Right hindlimb (tissue), 1 donor: ENCODE data around the gene KRT84.

Experiments
- DNase-seq: peaks from one replicate; pipeline ENCODE4 v3.0.0-alpha.2; 2018

Gene KRT84, protein sequence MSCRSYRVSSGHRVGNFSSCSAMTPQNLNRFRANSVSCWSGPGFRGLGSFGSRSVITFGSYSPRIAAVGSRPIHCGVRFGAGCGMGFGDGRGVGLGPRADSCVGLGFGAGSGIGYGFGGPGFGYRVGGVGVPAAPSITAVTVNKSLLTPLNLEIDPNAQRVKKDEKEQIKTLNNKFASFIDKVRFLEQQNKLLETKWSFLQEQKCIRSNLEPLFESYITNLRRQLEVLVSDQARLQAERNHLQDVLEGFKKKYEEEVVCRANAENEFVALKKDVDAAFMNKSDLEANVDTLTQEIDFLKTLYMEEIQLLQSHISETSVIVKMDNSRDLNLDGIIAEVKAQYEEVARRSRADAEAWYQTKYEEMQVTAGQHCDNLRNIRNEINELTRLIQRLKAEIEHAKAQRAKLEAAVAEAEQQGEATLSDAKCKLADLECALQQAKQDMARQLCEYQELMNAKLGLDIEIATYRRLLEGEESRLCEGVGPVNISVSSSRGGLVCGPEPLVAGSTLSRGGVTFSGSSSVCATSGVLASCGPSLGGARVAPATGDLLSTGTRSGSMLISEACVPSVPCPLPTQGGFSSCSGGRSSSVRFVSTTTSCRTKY

DNA sequence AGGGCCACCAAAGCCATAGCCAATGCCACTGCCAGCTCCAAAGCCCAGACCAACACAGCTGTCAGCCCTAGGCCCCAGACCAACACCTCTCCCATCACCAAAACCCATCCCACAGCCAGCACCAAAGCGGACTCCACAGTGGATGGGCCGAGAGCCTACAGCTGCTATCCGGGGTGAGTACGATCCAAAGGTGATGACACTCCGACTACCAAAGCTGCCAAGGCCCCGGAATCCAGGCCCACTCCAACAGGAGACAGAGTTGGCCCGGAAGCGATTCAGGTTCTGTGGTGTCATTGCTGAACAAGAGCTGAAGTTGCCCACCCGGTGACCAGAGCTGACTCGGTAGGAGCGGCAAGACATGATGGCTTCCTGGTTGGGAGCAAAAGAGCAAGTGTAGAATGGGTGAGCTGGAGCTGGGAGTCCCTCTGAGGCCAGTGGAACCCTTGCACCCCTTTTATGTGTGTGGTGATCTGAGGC is at the start of gene KRT84:
KRT84 (minus strand) TSS at position 427 of the 477 bp plus-strand sequence; CDS start at position 360, 67 bp downstream.
- no peak for DNase-seq

DNA sequence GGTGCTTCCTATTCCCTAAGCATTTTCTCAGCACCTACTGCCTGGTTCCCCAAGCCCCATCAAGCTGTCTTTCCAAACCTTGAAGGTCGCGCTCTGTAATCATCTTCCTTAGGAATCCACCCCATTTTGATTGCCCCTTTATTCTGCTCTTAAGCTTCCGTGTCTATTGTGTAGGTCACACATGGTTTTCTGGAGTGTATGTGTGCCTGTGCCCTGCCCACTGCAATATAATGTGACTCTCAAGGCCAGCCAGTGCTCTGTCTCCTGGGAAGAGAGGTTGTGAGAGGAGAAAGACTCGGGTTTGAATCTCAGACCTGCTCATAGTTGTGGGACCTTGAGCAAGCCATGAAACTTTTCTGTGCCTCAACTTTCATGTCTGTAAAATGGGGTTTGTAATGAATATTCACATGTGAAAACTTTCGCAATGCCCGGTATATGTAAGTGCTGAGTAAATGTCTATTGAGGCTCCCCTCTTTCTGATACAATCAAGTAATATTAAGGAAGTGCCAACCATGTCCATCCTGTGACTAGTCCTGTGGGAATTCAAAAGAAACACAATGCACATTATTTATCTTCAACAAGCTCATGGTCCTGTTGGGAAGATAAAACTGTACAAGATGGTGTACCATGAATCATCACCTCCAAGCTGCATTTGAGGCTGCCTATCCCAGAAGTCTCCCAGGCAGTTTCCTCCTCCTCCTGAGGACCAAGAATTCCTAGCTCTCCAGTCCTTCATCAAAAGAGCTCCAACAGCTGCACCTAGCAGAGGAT is 49.5 kb upstream of the KRT84 start:
- DNase-seq: no peak

DNA sequence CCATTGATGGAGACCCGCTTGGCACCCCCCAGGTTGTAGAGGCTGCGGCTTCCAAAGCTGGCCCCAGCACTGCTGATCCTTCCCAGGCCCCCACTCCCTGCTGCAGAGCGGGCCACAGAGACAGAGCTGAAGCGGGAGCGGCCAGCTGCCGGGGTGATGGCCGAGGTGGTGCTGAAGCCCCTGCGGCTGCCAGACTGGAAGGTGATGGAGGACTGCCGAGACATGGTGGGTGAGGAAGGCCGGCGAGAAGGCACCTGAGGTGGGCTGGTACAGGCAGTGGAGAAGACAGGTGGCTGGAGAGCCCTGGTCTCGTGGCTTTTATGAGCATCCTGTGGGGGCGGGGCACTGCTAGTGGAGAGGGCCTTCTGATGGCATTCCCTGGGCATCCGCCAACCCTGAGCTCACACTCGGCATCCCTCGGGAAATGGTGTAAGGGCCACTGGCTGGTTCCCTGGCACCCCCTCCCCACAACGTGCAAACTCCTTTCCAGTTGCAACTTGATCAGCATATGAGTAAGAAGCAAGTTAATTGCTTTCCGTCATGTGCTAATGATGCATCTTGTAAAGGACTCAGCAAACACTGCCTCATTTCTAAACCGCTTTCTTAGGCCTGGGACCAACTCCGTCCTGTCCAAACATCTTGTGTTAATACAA is 48.8 kb upstream of the KRT84 start, which contains the start of gene KRT75:
KRT75 (minus strand) TSS at position 291 of the 653 bp plus-strand sequence; CDS start at position 224, 67 bp downstream.
- DNase-seq: no peak

DNA sequence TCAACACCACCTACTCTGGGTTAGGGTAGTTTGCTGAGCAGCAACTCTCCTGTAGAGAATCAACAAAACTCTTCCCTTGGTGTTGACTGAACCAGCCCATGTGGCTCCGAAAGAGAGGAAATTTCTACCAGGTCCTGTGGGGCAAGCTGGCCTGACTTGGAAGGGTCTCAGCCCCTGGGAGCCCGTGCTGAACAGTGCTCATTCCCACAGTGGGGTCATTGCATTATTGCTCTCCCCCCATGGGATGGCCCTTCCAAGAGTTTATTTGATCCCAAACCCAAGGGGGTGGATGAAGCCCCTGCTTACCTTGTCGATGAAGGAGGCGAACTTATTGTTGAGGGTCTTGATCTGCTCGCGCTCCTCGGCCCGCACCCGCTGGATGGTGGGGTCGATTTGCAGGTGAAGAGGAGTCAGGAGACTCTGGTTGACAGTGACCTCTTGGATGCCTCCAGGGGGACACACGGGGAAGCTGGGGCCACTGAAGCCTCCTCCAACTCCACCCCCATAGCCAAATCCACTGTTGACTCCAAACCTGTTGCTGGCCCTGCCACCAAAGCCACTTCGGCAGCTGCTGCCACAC is 48.1 kb upstream of the KRT84 start:
- no peak for DNase-seq

DNA sequence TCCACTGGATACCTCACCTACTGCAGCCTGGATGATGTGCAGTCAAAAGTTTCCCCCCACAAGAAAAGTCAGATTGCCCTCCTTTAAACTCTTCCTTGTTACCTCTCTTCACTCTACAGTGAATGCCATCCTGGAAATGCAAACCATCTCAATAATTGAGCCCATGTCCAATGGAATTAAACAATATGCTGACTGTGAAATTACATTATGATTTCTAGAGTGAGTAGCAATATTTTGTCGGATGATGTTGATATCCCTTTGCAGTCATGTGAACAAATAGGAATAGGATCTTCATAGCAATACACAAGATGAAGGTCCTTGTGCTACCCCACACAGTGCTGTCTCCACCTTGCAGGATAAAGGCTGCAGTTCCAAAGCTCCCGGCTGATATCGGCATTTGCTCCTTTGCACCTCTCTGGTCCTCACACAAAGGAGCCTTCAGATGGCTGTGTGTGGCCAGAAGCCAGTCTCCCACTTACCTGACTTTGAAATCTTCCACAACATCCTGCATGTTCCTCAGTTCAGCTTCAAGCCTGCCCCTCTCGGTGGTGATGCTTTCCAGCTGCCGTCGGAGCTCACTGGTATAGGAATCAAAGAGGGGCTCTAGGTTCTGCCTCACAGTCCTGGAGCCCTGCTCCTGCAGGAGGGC is 47.2 kb upstream of the KRT84 start:
- no peak for DNase-seq

DNA sequence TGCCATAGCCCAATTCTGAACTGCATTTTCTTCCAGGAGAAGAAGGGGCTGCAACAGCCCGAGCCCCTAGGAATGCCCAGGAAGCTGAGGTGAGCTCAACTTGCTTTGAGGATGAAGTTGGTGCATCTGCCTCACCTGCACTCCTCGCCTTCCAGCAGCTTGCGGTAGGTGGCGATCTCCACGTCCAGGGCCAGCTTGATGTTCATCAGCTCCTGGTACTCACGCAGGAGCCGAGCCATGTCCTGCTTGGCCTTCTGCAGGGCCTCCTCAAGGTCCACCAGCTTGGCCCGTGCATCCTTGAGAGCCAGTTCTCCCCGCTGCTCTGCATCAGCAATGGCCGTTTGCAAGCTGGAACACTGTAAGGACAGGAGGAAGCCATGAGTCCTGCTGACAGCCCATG is 42.7 kb upstream of the KRT84 start:
- no peak for DNase-seq

DNA sequence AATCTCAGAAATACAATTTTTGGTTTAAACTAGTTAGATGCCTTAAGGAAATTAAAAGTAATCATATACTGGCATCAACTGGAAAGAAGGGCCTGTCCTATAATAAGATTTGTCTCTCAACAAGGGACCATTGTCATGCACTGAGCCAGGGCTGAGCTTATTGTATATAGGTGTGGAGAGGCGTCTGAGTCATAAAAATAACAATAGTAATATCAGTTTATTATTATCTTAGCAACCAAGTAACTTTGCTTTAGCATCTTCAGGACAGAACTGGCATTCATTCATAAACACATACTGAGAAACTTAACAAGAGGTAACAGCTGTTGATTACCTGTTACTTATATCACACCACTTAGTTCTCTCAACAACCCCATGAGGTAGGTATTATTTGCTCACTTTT is 41.6 kb upstream of the KRT84 start:
- DNase-seq: no peak

DNA sequence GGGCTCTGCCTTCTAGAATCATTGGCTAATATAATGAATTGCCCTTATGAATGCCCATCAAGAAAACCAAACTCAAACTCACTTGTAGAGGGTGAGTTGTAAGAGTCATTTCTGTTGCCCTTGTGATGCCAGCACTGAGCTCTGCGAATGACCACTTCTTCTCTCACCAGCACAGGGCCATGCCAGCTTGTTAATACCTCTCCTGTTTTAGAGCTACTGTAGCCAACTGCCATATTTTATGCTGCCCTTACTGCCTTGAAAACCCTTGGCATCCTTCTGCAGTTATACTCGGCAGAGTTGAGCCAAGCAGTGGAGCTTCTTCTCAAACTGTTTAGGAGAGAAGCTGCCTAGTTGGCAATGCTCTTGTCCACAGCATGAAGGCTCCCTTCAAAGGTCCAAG is 40.6 kb upstream of the KRT84 start:
- DNase-seq: no peak

DNA sequence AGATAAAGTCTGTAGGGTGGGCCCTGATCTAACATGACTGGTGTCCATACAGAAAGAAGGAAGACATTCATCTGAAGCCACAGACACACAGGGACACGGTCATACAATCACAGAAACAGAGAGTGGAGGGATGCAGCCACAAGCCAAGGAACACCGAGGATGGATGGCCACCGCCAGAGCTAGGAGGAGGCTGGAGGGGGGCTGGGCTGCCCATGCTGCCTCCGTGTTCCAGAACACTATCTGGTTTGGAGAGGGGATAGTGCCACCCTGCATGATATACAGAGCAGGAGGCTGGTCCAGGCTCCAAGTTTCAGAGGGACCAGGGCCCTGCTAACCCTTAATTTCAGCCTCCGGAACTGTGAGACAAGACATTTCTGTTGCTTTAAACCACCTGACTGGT is 40.0 kb upstream of the KRT84 start:
- no peak for DNase-seq

DNA sequence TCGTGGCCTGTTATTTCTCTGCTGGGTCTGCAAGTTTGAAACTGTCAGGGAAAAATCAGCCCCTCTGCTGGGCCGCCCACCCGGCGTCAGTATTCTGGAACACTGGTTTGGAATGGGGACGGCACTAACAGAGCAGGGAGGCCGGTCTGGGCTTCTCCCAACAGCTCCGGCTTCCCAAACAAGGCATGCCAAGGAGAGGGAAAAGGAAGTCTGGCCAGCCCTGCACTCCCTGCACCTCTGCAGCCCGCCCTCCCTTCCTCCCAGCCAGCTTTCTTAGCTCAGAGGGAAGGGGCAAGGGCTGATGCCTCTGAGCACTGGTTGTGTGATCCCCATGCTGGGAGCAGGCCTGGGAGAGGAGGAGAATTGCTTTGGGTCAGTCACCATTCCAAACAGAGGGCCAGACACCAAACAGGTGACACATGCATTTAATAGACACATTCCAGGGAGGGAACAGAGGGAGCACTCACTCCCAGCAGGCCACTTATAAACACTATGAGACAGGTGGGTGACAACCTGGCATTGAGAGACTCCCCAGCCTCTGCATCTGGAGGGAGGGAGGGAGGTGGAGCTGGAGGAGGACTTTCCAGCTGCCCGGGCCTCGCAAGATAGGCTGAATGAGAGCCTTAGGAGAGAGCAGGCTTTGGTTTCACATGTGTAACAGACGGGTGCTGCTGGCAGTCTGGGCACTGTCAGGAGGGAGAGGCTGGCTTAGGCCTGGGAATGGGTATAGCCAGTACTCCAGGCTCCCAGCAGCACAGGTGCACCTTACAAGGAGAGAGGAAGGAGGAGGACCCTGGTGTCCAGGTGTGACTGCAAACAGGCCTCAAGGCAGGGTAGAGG is 38.4 kb upstream of the KRT84 start:
- peak; percentile 66 for DNase-seq

DNA sequence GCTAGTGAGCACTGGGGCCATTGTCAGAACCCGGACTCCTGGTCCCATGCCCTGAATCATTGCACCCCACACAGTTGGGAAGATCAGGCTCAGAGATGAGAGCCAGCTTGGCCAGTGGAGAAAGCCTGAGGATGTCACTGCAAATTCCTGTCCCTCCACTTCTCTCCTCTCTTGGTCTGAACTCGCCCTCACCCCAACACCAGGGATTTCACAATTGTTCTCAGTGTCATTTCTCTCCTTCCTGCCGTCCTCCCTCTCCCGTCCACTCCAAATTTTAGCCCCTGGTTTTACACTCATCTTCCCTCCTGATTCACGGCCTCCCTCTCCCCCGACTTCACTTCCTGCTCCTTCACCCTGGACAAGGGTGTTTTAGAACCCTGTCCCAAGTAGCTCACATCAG is 37.6 kb upstream of the KRT84 start:
- no peak for DNase-seq

DNA sequence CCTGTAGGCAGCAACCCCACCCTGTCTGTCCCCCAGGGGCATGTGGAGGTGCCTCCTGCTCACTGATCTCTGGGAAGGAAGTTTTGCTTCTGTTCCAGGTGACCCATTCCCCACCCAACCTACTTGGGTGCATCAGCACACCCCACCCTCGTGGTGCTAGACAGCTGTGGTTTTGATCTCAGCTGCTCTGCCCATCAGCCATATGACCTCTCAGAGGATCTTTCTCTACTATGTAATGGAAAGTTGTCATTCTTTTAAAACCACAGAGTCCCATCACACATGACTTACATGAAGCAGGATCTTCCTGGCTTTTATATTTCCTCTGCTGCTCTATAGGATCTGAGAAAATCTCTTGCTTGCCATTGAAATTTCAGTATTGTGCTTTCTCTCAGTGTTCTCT is 34.2 kb upstream of the KRT84 start:
- no peak for DNase-seq

DNA sequence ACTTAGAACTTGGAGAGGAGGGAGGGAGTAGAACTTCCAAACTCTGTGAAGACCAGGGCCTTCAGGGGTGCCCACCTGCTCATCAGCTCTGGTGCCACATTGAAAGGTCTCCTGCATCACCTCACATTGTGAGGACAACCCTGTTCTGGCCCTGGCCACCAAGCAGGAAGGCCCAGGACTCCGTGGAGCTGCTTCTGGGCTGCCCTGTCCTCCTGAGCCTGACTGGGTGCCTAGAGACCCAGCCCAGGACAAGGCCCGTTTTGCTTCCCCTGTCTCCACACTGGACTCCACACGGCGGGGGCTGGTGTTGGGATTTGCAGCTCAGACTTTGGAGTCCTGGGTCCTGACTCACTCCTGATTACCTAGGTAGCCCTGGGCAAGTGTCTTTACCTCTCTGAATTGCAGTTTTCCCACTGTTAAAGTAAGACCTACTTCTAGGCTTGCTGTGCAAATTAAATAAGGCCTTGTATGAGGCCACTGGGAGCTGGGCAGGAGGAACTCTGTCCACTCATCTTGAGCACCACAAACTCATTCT is 33.2 kb upstream of the KRT84 start:
- no peak for DNase-seq

DNA sequence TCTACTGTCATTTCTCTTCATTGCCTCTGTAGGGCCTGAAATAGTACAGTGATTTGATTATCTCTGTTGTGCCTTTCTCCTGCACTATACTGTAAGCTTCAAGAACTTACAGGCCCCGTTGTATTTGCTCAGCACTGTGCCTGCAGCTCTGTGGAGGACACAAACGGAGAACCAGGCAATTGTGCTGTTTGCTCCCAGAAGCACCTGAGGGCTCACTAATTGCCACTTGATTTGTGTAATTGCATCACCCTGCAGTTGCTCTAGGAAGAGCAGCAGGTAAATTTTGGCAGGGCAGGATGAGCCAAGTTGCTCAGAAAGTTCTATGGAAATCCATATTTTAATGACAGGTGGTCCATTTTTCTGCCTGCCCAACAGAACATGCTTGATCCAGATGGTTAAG is 32.3 kb upstream of the KRT84 start:
- DNase-seq: no peak

DNA sequence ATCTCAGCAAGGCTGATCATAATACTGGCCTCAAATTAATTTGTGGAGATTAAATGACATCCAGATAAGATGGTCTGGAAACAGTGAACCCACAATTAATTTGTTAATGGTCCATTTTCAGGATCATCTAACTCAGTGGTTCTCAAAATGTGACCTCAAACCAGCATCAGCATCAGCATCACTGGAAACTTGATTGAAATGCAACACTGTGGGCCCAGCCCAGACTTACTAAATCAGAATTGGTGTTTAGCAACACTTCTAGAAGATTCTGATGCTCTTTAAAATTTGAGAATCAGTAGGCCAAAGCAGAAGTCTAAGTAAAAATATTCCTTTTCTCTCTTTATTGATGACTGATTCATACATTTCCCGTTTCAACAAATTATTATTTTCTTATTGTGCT is 31.3 kb upstream of the KRT84 start:
- DNase-seq: no peak

DNA sequence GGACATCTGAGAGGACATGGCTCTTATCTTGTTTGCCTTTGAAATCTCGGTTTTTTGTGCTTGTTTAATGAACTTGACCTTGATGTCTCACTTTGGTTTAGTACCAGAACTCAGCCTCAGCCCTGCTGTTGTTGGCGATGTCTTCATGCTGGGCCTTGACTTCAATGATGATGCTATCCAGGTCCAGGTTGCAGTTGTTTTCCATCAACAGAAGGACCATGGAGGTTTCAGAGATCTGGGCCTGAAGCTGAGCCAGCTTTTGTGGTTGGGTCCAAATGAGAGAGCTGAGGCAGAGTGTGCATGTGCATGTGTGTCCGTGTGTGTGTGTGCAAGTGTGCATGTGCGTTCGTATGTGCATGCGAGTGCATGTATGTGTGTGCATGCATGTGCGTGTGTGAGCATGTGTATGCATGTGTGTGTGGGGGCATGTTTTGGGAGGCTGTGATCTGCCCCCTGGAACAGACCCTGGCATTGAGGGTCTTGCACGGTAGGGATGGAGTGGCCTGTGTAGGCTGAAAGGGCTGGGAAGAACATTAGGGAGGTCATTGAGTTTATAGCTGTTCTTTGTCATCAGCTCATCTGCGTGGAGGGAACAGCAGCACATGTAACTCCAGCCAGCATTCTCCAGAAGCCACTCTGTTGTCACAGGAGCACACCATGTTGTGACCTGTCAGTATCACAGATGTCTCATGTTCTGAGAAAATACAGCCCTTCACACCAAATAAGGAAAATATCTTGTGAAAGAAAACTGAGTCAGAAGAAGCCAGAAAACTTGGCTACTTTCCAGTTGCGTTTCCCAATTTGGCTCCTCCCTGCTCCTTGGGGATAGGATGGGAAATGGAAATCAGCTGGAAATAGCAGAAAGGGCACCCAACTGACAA is 30.7 kb upstream of the KRT84 start:
- peak; percentile 24 for DNase-seq

DNA sequence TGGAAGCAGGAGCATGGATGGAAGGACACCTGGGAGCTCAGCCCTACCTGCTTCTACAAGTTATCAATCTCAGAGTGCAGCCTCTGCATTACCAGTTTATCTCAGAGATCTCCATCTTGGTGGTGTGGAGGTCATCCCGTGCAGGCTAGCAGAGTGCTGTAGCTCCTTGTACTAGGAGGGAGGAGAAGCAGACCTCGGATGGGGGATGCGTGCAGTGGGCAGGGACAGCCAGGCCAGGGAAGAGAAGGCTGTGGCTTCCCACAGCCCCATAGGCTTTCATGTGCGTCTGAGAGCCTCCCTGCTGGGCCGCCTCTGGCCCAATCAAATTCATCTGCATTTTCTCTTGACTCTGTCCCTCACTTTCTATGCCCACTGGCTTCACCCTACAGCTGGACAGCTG is 29.5 kb upstream of the KRT84 start:
- no peak for DNase-seq

DNA sequence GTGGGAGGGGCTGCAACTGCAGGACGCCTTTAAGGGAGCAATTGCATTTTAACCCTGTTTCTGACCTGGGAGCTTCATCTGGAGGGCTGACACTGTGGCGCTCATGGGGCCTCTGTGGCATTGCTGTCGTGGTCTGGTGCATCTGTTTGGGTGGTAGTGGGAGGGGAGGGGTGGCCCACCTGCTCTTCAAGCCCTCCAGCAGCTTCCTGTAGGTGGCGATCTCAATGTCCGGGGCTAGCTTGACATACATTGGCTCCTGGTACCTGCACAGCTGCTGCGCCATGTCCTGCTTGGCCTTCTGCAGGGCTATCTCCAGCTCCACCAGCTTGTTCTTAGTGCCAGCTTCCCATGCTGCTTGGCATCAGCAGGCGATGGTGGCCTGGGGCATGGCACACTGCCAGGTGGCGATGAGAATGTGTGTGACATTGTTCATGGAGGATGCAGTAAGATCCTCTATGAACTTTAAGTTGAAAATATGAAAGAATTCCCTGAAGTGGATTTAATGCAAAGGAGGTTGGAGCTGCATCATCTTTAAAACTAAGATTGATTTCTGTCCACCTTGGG is 28.4 kb upstream of the KRT84 start:
- no peak for DNase-seq

DNA sequence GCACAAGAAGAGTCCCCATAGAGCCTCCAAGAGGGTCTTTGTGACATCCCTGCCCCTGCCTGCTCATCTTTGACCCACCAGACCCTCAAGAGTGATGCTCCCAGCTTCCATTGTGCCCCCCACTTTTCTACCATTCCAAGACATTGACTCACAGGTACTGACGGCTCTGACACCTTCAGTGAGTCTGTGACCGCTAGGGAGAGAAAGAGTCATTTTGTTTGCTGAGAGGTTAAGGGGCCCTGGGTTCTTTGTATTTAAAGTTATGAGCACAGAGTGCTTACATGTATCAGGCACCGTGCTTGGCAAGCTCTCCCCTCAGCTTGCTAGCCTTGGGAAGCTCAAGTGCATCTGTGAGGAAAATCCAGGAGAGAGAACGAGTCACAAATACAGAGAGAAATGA is 27.8 kb upstream of the KRT84 start:
- DNase-seq: no peak

DNA sequence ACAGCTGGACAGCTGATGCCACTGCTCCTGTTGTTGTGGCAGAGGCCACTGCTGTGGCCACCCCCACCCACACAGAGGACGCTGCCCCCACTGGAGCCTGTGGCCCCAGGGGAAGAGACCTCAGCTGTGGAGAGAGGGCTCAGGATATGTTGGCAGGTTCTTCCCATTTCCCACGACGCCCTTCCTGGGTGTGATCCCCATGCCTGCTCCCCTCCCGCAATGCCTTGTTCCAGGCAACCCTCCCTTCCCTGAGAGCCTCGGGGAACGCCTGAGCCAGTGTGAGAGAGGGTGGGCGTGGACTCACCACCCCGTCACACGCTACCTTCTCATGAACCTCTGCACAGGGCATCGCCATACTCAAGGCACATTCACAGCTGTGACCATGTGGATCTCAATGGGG is 26.4 kb upstream of the KRT84 start:
- no peak for DNase-seq
